Pancreas (tissue), 10 donors: ENCODE results near the gene DUSP3. TPM values are rescaled to one million over a fixed set of nuclear protein-coding genes. Genes with fewer than 3 reads are reported as not detected.
A peak's percentile ranks its signal among the peaks of the same experiment; 100 is the strongest.

Source experiments
- ATAC-seq, 4 donors: fragments of 200-7000 bp; cut with Tn5 transposase; one replicate each; pipeline versions ENCODE4 v1.8.0 to v1.9.1; 2020; ENCODE audit warnings: mild to moderate bottlenecking in 4 of 4, moderate library complexity in 4 of 4
- DNase-seq, 6 donors: peaks; one replicate each; pipeline ENCODE4 v3.0.0-alpha.2; 2020
- FAIRE-seq: peaks from 2 replicates; lab custom pipeline; 2012; peaks lifted over from hg19 to GRCh38; lab: Jason Lieb, UNC
- H3K27ac ChIP-seq, 4 donors: fragments of 200-600 bp; sonication (generic); 1 replicate in 3 of 4; 2 replicates in 1 of 4; pipeline versions ENCODE4 v1.5.0 to v1.8.0; 2020
- H3K27me3 ChIP-seq, 4 donors: fragments of 200-600 bp; one replicate each; pipeline ENCODE4 v1.8.0; 2021
- H3K36me3 ChIP-seq, 3 donors: fragments of 200-600 bp; sonication (generic) in 1 of 3; one replicate each; pipeline versions ENCODE4 v1.5.0 to v1.8.0; 2020 to 2021
- H3K4me1 ChIP-seq, 3 donors: fragments of 200-600 bp; one replicate each; pipeline ENCODE4 v1.8.0; 2021
- H3K4me3 ChIP-seq, 4 donors: fragments of 200-600 bp; sonication (generic) in 2 of 4; one replicate each; pipeline versions ENCODE4 v1.5.0 to v1.8.0; 2020 to 2021
- H3K9me3 ChIP-seq, 4 donors: fragments of 200-600 bp; one replicate each; pipeline ENCODE4 v1.8.0; 2021
- WGBS, 2 donors: extraction: QIAGEN DNeasy Blood & Tissue Kit; methylation state at CpG; one replicate each; pipeline ENCODE4 v1.1.7; 2013; 5-methylcytosine and 5-hydroxymethylcytosine counted together
- intact Hi-C, 3 donors: fragments of 100-400 bp; cut with DNase I; formaldehyde crosslinking; loops; one replicate each; pipeline versions ENCODE4 v1.11.1 to v1.14.2; 2022
- polyA plus RNA-seq, 2 donors: library from polyadenylated mRNA; stranded (reverse); fragments of 200-250 nt; gene quantifications; one replicate each; pipeline ENCODE4 v1.2.3, GENCODE V29; 2013
- total RNA-seq, 6 donors: library from RNA; stranded (reverse); fragmentation: NEBNext Ultra II Directional in 4 of 6; extraction: Animal tissue kit (Norgen Biotek cat#: 25700) in 4 of 6; gene quantifications; one replicate each; pipeline versions ENCODE4 v1.2.1 to v1.2.4, GENCODE V29; 2021 to 2023
- TF ChIP-seq, protein P1 (sequence below), 4 donors: fragments of 200-600 bp; sonication (generic) in 3 of 4; IDR thresholded peaks; one replicate each; pipeline versions ENCODE4 v1.5.0 to v1.8.0; 2021; ENCODE audit warnings: antibody characterized with exemption in 4 of 4
- donor health status: healthy with polysubstance abuse.
- donor health status: DM: no; HTN: no; CAD: no; lungs with moderate emphysema.
- donor health status: DM: no; HTN: no; CAD: no.
- donor health status: control.
- donor health status: control.
- donor health status: Bipolar disorder and iron deficiency.
- donor health status: DM: yes; HTN: yes; CAD: no.
- donor health status: DM: no; HTN: no; CAD: no.
- donor health status: DM: no; HTN: no; CAD: no.
- donor health status: DM: yes; HTN: yes; CAD: no.

DUSP3 gene
- total and polyA plus RNA-seq, 8 donors = 29.4 to 52.3 (median 40.7) TPM

DNA sequence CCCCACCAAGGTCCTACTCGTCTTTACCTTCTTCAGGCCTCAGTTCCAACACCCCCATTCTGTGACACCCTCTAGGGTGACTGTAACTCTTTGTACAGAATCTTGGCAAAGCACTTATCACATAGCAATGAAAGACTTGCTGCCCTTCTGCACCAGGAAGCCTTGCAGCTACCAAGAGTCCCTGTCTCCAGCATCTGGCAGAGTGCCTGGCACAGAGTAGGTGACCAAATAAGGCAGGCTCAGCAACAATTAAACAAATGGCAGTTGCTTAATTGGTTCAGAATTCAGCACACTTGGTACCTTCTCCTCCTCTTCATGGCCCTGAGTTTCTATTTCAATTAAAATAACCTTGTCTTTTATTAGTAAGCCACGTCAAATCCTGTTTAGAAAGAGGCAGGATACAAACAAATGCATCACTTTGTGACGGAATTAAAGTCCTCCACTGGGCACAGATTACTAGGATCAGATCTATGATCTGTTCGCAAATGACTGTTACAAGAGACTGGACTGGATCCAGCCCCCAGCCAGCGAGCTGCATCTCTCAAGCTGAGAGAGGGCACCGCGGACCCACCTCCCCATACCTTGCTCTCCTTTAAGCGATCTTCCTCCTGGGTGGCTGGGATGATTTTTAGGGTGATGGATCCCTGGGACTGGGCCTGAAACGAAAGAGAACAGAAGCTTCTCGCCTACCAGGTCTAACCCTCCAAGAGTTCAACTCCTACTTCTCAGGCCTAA lies 44.7 kb upstream of the DUSP3 start:
- peaks cover 0 to 6% (median 0%) of the 10 kb centered on the region in 3 donors for H3K36me3 ChIP-seq
- no peak overlapping the region for H3K27ac ChIP-seq
- TF ChIP-seq, protein P1, sequence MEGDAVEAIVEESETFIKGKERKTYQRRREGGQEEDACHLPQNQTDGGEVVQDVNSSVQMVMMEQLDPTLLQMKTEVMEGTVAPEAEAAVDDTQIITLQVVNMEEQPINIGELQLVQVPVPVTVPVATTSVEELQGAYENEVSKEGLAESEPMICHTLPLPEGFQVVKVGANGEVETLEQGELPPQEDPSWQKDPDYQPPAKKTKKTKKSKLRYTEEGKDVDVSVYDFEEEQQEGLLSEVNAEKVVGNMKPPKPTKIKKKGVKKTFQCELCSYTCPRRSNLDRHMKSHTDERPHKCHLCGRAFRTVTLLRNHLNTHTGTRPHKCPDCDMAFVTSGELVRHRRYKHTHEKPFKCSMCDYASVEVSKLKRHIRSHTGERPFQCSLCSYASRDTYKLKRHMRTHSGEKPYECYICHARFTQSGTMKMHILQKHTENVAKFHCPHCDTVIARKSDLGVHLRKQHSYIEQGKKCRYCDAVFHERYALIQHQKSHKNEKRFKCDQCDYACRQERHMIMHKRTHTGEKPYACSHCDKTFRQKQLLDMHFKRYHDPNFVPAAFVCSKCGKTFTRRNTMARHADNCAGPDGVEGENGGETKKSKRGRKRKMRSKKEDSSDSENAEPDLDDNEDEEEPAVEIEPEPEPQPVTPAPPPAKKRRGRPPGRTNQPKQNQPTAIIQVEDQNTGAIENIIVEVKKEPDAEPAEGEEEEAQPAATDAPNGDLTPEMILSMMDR (IDR thresholded peaks at IDR 0.05) = no peak
- H3K9me3 ChIP-seq = no peaks in the 10 kb centered on the region
- no peaks in the 10 kb centered on the region for H3K4me1 ChIP-seq
- DNase-seq = no peak
- no peak for FAIRE-seq
- WGBS, 2 donors = 75 to 79% methylated on average over 10 of the region's 10 CpGs
- intact Hi-C loops = no loop called here
- ATAC-seq = peak in 3 of 4 donors; percentile 22 to 75 (median 65)
- H3K4me3 ChIP-seq = no peak overlapping the region
- H3K27me3 ChIP-seq = no peaks in the 10 kb centered on the region

GRCh38 chr17:43822570-43823190 lies 43.9 kb upstream of the DUSP3 start:
- Histone ChIP-seq H3K4me3 (no peak overlapping the region), H3K27ac (no peak overlapping the region), H3K36me3 (peaks cover 0 to 8% (median 0%) of the 10 kb centered on the region in 3 donors), H3K4me1 (no peaks in the 10 kb centered on the region), H3K9me3 (no peaks in the 10 kb centered on the region), H3K27me3 (no peaks in the 10 kb centered on the region)
- DNase-seq = no peak
- no peak for ATAC-seq
- FAIRE-seq = no peak
- 80 to 92% methylated on average over 5 of the region's 5 CpGs for WGBS, 2 donors
- intact Hi-C loops = no loop called here
- TF ChIP-seq, protein P1 (IDR thresholded peaks at IDR 0.05) = no peak

DNA sequence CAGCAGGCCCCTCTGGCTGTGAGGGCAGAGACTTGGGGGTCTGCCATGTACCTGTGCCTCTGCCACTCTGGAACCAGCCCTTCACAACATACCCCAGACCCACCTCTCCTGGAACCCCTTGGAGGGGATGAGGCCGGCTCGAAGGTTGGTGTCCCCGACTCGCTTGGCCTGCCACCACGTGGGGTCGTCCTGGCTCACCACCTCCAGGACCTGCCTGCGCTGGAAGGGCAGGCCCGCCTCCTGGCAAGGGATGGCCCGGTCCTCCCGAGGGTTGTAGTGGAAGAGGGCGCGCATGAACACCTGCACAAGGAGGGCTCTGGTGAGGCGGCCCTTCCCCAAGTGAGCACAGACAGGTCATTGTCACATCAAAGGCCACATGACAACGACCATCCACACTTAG lies 42.0 kb upstream of the DUSP3 start:
- Histone ChIP-seq H3K4me1 (no peaks in the 10 kb centered on the region), H3K4me3 (no peak overlapping the region), H3K9me3 (no peaks in the 10 kb centered on the region), H3K27me3 (no peaks in the 10 kb centered on the region), H3K36me3 (peaks cover 0 to 8% (median 0%) of the 10 kb centered on the region in 3 donors), H3K27ac (no peak overlapping the region)
- DNase-seq = no peak
- intact Hi-C loops = no loop called here
- TF ChIP-seq, protein P1 (IDR thresholded peaks at IDR 0.05) = no peak
- no peak for ATAC-seq
- FAIRE-seq = no peak
- 77 to 90% methylated on average over 14 of the region's 14 CpGs for WGBS, 2 donors

DNA sequence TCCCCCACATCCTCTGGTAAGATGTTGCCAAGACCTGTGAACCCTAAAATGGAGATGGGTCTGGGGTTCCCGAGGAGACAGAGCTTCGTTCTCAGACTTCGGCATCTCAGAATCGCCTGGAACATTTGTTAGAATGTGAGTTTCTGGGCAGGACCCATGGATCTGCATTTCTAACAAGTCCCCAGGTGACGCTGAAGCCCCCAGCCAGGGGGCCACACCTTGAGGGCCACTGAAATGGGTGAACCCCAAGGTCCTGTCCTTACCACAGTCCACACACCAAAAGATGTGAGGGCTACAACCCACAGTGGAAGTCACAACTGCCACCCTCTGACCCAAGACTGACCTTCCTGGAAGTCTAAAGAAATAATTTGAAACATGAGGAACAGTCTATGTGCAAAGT lies 40.2 kb upstream of the DUSP3 start:
- 88% methylated on average over 5 of the region's 5 CpGs for WGBS, 2 donors
- Histone ChIP-seq H3K4me3 (no peak overlapping the region), H3K4me1 (no peaks in the 10 kb centered on the region), H3K36me3 (peaks cover 0 to 8% (median 0%) of the 10 kb centered on the region in 3 donors), H3K9me3 (no peaks in the 10 kb centered on the region), H3K27ac (no peak overlapping the region), H3K27me3 (no peaks in the 10 kb centered on the region)
- no peak for DNase-seq
- TF ChIP-seq, protein P1 (IDR thresholded peaks at IDR 0.05) = no peak
- ATAC-seq = no peak
- FAIRE-seq = no peak
- intact Hi-C loops = no loop called here

GRCh38 chr17:43817826-43818225 lies 39.0 kb upstream of the DUSP3 start:
- no peak overlapping the region for H3K27ac ChIP-seq
- no peak for FAIRE-seq
- H3K27me3 ChIP-seq = no peaks in the 10 kb centered on the region
- no peak for DNase-seq
- H3K4me1 ChIP-seq = no peaks in the 10 kb centered on the region
- no peak for ATAC-seq
- intact Hi-C loops = no loop called here
- H3K4me3 ChIP-seq = no peak overlapping the region
- TF ChIP-seq, protein P1 (IDR thresholded peaks at IDR 0.05) = no peak
- H3K36me3 ChIP-seq = peaks cover 0 to 8% (median 0%) of the 10 kb centered on the region in 3 donors
- H3K9me3 ChIP-seq = no peaks in the 10 kb centered on the region
- 83 to 89% methylated on average over 9 of the region's 9 CpGs for WGBS, 2 donors
